Measurements from ENCODE around the gene RTN1. TPM values are rescaled to one million over a fixed set of nuclear protein-coding genes. Genes with fewer than 3 reads are reported as not detected.

The RTN1 gene
- total and polyA plus RNA-seq, 10 of the 15 experiments (the other 5 are each of a cell fraction or from before 2014, with no cell fraction given), result 0.03 to 0.55 (median 0.13) TPM; not detected in 4

DNA sequence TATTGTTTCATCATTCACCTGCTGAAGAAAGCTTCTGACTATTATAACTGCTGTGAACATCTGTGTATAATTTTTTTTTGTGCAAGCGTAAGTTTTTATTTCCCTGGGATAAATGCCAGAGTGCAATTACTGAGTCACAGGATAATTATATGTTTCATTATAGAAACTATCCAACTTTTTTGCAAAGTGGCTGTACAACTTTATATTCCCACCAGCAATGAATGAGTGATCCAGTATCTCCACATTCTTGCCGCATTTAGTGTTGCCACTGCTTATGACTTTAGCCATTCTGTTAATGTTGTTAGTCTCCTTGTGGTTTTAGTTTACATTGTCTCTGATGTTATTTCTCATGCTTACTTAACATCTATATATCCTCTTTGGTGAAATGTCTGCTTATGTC lies 205.8 kb downstream of the RTN1 start:
- H3K9ac ChIP-seq (ENCODE audit: control insufficient read depth, insufficient read depth, low read length), result no peak overlapping the region
- no peaks in the 10 kb centered on the region for H3K36me3 ChIP-seq (ENCODE audit: control insufficient read depth in 2 of 2, insufficient read depth in 2 of 2, low read length in 1 of 2)
- BruUV-seq (replicated peaks), result no TSS peak
- WGBS (ENCODE audit: insufficient coverage, insufficient replicate concordance, low lambda C conversion rate, missing lambda C conversion rate), result 81% methylated on average over 2 of the region's 2 CpGs
- POLR2A ChIA-PET, result no interaction called here
- CTCF ChIA-PET, result no interaction called here
- no peak overlapping the region for H3K4me2 ChIP-seq (ENCODE audit: control insufficient read depth, insufficient read depth)
- H3K4me1 ChIP-seq (ENCODE audit: control insufficient read depth, insufficient read depth, low read length), result no peaks in the 10 kb centered on the region
- H3K79me2 ChIP-seq (ENCODE audit: control insufficient read depth, insufficient read depth, low read length), result no peaks in the 10 kb centered on the region
- FAIRE-seq (no peak), ATAC-seq (no peak), DNase-seq (ENCODE audit: low read depth, low spot score) (no peak)
- H3K27me3 ChIP-seq (replicated peaks in 1 of 2; ENCODE audit: control insufficient read depth in 2 of 2, insufficient read depth in 2 of 2, low read length in 1 of 2), result no peaks in the 10 kb centered on the region
- intact Hi-C loops (cut with micrococcal nuclease; ENCODE audit: unreplicated experiment), result no loop called here
- in situ Hi-C loops (cut with MboI), result no loop called here
- SMC1A ChIA-PET (ENCODE audit: uncharacterized antibody, unreplicated experiment), result interaction anchor here (1.6 kb wide), 1 partner anchor 12 kb away, joined by 3 read pairs; no protein-coding TSS in a partner anchor
- H3K27ac ChIP-seq (ENCODE audit: control insufficient read depth, insufficient read depth), result no peak overlapping the region
- TF ChIP-seq, protein P1, sequence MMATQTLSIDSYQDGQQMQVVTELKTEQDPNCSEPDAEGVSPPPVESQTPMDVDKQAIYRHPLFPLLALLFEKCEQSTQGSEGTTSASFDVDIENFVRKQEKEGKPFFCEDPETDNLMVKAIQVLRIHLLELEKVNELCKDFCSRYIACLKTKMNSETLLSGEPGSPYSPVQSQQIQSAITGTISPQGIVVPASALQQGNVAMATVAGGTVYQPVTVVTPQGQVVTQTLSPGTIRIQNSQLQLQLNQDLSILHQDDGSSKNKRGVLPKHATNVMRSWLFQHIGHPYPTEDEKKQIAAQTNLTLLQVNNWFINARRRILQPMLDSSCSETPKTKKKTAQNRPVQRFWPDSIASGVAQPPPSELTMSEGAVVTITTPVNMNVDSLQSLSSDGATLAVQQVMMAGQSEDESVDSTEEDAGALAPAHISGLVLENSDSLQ (IDR thresholded peaks at IDR 0.05), result no peak
- no peak for TF ChIP-seq HDAC2 (IDR thresholded peaks at IDR 0.05)
- TF ChIP-seq TAF1 (IDR thresholded peaks at IDR 0.05; ENCODE audit: borderline replicate concordance, low read depth, low read length), result no peak
- RAD21 ChIA-PET (ENCODE audit: unreplicated experiment), result no interaction called here
- H3K4me3 ChIP-seq, result no peak overlapping the region
- no peaks in the 10 kb centered on the region for H4K20me1 ChIP-seq (ENCODE audit: control insufficient read depth, insufficient read depth)
- no peaks in the 10 kb centered on the region for H3K9me3 ChIP-seq (replicated peaks; ENCODE audit: control insufficient read depth, insufficient read depth, low read length)
- no peak overlapping the region for H2AFZ ChIP-seq (ENCODE audit: control insufficient read depth, low read depth, low read length)

DNA sequence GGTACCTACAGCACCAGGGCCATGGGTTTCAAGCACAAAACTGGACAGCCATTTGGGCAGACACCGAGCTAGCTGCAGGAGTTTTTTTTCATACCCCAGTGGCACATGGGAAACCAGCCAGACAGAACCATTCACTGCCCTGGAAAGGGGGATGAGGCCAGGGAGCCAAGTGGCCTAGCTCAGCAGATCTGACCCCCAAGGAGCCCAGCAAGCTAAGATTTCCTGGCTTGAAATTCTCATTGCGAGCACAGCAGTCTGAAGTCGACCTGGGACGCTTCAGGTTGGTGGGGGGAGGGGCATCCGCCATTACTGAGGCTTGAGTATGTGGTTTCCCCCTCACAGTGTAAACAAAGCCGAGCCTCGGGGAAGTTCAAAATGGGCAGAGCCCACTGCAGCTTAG lies 212.8 kb downstream of the RTN1 start:
- ChIA-PET POLR2A (no interaction called here), SMC1A (ENCODE audit: uncharacterized antibody, unreplicated experiment) (interaction anchor here (0.9 kb wide), 1 partner anchor 34 kb away, joined by 3 read pairs; no protein-coding TSS in a partner anchor), CTCF (interaction anchor here (0.7 to 2.2 kb wide), 2 partner anchors 25 to 35 kb away, joined by 3 to 6 read pairs; no protein-coding TSS in a partner anchor), RAD21 (ENCODE audit: unreplicated experiment) (no interaction called here)
- no peak overlapping the region for H3K9ac ChIP-seq (ENCODE audit: control insufficient read depth, insufficient read depth, low read length)
- no peaks in the 10 kb centered on the region for H3K27me3 ChIP-seq (replicated peaks in 1 of 2; ENCODE audit: control insufficient read depth in 2 of 2, insufficient read depth in 2 of 2, low read length in 1 of 2)
- H3K4me1 ChIP-seq (ENCODE audit: control insufficient read depth, insufficient read depth, low read length), result no peaks in the 10 kb centered on the region
- WGBS (ENCODE audit: insufficient coverage, insufficient replicate concordance, low lambda C conversion rate, missing lambda C conversion rate), result 19% methylated on average over 7 of the region's 7 CpGs
- no peak overlapping the region for H3K4me2 ChIP-seq (ENCODE audit: control insufficient read depth, insufficient read depth)
- no peaks in the 10 kb centered on the region for H3K79me2 ChIP-seq (ENCODE audit: control insufficient read depth, insufficient read depth, low read length)
- in situ Hi-C loops (cut with MboI) (no loop called here), intact Hi-C loops (cut with micrococcal nuclease; ENCODE audit: unreplicated experiment) (no loop called here)
- H3K4me3 ChIP-seq, result no peak overlapping the region
- H3K36me3 ChIP-seq (ENCODE audit: control insufficient read depth in 2 of 2, insufficient read depth in 2 of 2, low read length in 1 of 2), result no peaks in the 10 kb centered on the region
- H3K27ac ChIP-seq (ENCODE audit: control insufficient read depth, insufficient read depth), result no peak overlapping the region
- no peak for ATAC-seq
- no peaks in the 10 kb centered on the region for H3K9me3 ChIP-seq (replicated peaks; ENCODE audit: control insufficient read depth, insufficient read depth, low read length)
- no peak for DNase-seq (ENCODE audit: low read depth, low spot score)
- H2AFZ ChIP-seq (ENCODE audit: control insufficient read depth, low read depth, low read length), result no peak overlapping the region
- no peak for FAIRE-seq
- BruUV-seq (replicated peaks), result no TSS peak
- H4K20me1 ChIP-seq (ENCODE audit: control insufficient read depth, insufficient read depth), result no peaks in the 10 kb centered on the region
- TF ChIP-seq, protein P2, sequence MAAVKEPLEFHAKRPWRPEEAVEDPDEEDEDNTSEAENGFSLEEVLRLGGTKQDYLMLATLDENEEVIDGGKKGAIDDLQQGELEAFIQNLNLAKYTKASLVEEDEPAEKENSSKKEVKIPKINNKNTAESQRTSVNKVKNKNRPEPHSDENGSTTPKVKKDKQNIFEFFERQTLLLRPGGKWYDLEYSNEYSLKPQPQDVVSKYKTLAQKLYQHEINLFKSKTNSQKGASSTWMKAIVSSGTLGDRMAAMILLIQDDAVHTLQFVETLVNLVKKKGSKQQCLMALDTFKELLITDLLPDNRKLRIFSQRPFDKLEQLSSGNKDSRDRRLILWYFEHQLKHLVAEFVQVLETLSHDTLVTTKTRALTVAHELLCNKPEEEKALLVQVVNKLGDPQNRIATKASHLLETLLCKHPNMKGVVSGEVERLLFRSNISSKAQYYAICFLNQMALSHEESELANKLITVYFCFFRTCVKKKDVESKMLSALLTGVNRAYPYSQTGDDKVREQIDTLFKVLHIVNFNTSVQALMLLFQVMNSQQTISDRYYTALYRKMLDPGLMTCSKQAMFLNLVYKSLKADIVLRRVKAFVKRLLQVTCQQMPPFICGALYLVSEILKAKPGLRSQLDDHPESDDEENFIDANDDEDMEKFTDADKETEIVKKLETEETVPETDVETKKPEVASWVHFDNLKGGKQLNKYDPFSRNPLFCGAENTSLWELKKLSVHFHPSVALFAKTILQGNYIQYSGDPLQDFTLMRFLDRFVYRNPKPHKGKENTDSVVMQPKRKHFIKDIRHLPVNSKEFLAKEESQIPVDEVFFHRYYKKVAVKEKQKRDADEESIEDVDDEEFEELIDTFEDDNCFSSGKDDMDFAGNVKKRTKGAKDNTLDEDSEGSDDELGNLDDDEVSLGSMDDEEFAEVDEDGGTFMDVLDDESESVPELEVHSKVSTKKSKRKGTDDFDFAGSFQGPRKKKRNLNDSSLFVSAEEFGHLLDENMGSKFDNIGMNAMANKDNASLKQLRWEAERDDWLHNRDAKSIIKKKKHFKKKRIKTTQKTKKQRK (IDR thresholded peaks at IDR 0.05; ENCODE audit: low read depth, low read length), result no peak
- TF ChIP-seq EGR1 (IDR thresholded peaks at IDR 0.05; ENCODE audit: borderline replicate concordance in 1 of 2, low read depth in 2 of 2, low read length in 2 of 2) (no peak), RBBP5 (conservative IDR thresholded peaks at IDR 0.05) (no peak), ETV6 (conservative IDR thresholded peaks at IDR 0.05 in 1 of 2, IDR thresholded peaks at IDR 0.05 in 1 of 2; ENCODE audit: borderline replicate concordance in 1 of 2, low read depth in 1 of 2) (no peak), SP1 (IDR thresholded peaks at IDR 0.05; ENCODE audit: low read depth, low read length) (no peak), BCL11A (IDR thresholded peaks at IDR 0.05; ENCODE audit: low read depth, low read length) (no peak), GABPA (IDR thresholded peaks at IDR 0.05; ENCODE audit: low read depth) (no peak)
- TF ChIP-seq, protein P3, sequence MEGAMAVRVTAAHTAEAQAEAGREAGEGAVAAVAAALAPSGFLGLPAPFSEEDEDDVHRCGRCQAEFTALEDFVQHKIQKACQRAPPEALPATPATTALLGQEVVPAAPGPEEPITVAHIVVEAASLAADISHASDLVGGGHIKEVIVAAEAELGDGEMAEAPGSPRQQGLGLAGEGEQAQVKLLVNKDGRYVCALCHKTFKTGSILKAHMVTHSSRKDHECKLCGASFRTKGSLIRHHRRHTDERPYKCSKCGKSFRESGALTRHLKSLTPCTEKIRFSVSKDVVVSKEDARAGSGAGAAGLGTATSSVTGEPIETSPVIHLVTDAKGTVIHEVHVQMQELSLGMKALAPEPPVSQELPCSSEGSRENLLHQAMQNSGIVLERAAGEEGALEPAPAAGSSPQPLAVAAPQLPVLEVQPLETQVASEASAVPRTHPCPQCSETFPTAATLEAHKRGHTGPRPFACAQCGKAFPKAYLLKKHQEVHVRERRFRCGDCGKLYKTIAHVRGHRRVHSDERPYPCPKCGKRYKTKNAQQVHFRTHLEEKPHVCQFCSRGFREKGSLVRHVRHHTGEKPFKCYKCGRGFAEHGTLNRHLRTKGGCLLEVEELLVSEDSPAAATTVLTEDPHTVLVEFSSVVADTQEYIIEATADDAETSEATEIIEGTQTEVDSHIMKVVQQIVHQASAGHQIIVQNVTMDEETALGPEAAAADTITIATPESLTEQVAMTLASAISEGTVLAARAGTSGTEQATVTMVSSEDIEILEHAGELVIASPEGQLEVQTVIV (IDR thresholded peaks at IDR 0.05; ENCODE audit: borderline replicate concordance, partially characterized antibody), result no peak
